G401 (cell line): Measurements from ENCODE around the gene SLC66A3. TPM values are rescaled to one million over a fixed set of nuclear protein-coding genes. Genes with fewer than 3 reads are reported as not detected.

Experiments used
- DNase-seq: peaks from one replicate; pipeline ENCODE4 v3.0.0-alpha.2; 2015; ENCODE audit warnings: low spot score
- in situ Hi-C: cut with HindIII; loops from 2 replicates; pipeline ENCODE4 v1.10.0; 2016; ENCODE audit warnings: low sequenced_read_pairs, mixed read lengths
- total RNA-seq: library from RNA; depleted of rRNA; stranded (reverse); fragments of >200 nt; shearing (Covaris generic); gene quantifications from 2 replicates; pipeline ENCODE4 v1.2.3, GENCODE V29; 2014; rRNA removed

The SLC66A3 gene
- total RNA-seq, 1 experiment from 2014 or later, result 25.2 TPM

DNA sequence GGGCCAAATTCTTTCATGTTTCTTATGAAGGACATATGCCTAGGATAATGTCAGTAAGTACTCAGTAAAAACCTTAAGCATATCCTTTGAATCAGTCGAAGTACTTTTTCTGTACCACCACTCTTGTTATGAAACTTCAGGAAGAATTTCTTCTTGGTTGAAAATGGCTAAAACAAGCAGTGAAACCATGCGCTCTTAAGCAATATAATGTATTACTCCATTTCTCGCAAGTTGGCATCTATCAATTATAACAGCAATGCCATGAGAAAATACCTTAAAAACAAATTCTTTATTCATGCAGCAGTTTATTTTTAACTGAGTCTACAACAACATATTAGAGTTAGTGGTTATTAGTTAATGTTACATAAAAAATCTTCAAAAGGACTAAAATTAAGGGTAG lies 41.0 kb downstream of the SLC66A3 start:
- in situ Hi-C loops, result no loop called here

DNA sequence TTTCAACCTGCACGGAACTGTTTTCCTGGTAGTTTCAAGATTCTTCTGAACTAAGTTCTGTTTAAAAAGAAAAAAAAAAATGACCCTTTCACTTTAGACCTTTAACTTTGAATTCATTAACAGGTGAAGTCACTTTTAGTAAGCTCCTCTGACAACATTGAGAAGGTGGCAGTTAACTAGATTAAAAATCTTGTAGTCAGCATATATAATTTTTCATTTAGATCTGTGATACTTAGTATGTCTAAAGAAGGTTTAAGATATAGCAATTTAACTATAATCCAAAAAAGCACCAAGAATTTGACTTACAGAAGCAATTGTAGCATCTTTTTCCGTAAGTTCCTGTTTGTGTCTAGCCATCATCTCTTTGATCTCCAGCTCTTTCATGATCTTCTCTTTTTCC lies 45.4 kb downstream of the SLC66A3 start:
- DNase-seq, result no peak
- in situ Hi-C loops, result no loop called here

More for the DNA sequence above, 41.0 kb downstream of the SLC66A3 start:
- no peak for DNase-seq

DNA sequence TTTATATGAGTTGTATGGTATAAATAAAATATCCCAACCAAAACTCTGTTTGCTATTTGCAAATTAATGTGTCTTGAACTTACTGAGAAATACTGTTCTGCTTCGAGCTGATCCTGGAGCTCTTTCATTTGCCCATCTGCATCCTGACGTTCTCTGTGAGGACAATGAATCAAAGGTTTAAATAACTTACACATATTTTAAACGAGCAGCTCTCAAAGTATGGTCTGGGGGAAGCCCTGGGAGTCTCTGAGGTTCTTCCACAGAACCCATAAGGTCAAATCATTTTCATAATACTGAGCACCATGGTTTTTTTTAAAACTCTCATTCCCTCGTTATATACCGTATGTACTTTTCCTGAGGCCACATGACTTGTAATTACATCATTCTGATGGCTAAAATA lies 46.7 kb downstream of the SLC66A3 start:
- in situ Hi-C loops, result no loop called here
- no peak for DNase-seq

DNA sequence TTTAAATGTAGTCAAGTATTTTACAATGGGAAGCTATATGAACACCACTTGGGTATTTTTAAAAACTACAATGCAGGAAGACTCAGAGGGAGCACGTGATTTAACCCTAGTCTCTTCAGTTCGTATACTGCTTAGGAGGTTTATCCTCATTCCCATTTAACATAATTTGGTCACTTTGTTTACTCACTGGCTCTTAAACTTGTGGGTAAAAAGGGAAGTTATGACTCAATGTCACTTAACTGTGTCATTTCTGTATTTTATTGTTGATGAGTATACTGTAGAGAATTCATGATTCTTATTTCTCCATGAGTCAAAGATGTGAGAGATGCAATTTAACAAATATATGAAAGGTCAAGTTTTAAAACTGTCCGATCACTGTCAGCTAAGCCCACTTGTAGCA lies 48.2 kb downstream of the SLC66A3 start:
- in situ Hi-C loops, result no loop called here
- DNase-seq, result no peak

DNA sequence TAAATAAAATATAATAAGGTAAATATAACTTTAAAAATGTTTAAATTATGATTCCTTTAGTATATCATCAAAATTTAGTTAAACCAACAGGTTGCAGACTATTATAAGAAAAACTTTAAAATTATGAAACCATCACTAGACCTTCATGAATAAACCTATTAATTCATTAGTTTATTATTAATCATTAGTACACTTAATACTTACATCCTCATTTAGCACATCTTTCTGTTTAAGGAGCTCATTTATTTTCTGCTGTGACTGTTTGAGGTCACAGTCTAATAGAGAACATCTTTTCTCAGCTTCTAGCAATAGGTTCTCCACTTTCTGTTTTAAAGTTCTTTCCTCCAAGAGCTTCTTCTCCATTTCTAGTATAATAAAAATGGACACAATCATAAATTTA lies 52.8 kb downstream of the SLC66A3 start:
- no peak for DNase-seq
- in situ Hi-C loops, result no loop called here

DNA sequence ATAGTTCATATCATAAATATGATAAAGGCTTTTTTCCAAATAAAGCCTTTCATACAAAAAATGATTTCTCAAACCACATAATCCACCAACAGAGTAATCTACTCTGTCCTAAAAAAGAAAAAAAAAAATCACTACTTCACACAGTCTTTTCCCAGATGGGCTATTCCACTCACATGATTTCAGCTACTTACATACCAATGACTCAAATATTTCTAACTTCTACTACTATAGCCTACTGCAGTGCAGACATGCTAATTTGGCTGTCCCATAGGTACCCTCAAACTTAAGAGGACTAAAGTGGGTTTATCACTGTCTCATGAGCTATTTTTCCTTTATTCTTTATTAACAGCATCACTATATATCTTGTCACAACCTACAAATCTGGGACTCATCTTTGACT lies 57.4 kb downstream of the SLC66A3 start:
- in situ Hi-C loops, result no loop called here
- no peak for DNase-seq

DNA sequence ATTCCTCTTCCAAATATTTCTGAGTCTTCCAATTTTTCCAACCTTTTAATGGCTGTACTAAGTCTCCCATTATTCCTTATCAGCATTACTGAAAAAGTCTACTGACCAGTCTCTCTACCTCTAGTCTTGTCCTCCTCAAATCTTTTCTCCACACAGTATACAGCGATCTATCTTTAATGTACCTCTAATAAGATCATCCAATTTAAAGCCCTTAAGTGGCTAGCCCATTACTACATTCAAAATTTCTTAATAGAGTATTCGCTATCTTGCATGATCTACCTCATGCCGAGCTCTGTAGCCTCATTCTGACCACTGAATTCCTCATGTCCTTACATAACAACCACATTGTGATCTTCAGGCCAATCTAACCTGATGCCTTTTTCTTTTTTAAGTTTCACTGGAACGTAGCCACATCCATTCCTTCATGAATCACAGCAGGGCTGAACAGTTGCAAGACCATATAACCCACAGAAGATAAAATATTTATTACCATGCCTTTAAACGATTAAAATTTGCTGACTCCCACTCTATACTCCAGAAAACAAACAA lies 57.9 kb downstream of the SLC66A3 start:
- in situ Hi-C loops, result no loop called here
- no peak for DNase-seq

DNA sequence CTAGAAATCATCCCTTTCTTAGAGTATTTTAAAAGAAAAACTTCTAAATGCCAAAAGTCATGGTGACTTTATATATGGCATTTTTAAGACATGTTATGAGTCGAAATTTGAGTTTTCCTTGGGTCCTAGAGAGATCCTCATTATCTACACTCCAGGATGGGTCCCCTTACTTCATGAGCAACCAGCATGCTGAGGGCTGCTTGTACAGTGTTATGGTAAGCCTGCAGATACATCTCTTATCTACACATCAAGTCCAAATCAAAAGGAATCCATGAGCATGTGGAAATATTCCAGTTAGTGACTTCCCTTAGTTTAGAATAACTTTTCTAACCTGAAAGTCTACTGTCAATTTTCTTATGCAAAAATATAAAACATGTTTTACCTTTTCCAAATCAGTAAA lies 58.7 kb downstream of the SLC66A3 start:
- DNase-seq, result no peak
- in situ Hi-C loops, result no loop called here

DNA sequence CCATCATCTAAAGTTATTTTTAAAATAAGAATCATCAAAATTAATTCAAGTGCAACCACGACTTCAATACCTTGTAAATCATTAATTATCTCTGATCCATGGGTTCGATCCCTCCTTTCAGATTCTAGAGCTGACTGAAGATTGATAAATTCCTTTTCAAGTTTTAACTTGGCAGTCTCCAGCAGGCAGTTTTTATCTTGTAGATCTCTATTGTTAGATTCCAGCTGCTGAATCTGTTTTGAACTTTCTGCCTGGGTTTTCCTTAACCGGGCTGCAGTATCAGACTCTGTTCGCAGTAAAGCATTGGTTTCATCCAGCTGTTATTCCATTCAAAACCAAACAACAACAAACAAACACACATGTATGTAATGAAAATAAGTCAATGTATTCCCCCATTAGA lies 59.5 kb downstream of the SLC66A3 start:
- DNase-seq, result no peak
- in situ Hi-C loops, result no loop called here

DNA sequence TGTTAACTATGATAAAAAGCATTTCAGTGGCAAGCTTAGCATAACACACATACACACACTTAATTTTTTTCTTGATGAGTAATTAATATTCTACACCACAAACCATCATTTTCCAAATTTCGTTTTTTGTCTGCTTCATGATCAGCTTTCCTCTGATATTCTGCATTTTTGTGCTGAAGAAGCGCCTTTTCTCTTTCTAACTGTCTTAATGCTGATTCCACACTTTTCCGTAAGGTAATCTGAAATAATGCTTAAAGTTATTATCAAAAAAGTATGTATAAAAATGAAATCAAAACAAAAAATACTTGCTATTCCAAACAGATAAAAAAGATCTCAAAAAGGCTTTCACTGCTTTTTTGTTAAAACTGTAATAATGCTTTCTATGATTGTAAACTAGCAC lies 60.1 kb downstream of the SLC66A3 start:
- in situ Hi-C loops, result no loop called here
- no peak for DNase-seq

DNA sequence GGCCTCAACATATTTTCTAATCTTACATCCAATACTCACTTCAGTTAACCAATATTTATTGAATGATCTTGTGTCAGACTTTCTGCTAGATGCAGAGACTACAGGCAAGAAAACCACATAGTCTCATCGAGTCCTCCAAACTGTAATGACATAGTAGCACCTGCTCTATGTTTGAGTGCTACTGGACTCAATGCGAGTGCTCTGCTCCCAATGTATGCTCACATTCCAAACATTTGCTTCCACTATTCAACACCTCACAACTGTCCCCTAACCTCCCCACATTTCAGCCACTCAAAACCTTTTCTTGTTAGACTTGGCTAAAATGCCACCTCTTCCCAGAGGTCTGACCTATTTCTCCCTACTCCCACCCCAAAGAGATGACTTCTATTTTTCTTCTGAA lies 65.2 kb downstream of the SLC66A3 start:
- in situ Hi-C loops, result no loop called here

DNA sequence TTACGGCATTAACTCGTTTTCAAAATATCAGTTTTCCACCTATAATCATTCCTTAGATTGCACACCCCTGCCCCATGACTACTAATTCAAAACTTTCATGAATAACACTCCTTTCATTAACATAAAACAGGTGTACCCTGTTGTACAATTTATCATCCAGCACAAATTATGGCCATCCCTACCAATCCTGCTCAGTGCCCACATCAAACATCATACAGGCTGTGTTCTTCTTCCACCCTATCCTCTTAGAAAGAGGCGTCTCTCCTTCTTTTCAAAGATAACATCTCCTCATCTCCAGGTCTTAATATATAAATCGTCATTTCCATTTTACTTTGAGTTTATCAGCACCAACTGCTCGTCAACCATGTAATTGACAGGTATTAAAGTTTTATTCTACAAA lies 67.6 kb downstream of the SLC66A3 start:
- in situ Hi-C loops, result no loop called here
- DNase-seq, result no peak

More for the DNA sequence above, 65.2 kb downstream of the SLC66A3 start:
- no peak for DNase-seq

DNA sequence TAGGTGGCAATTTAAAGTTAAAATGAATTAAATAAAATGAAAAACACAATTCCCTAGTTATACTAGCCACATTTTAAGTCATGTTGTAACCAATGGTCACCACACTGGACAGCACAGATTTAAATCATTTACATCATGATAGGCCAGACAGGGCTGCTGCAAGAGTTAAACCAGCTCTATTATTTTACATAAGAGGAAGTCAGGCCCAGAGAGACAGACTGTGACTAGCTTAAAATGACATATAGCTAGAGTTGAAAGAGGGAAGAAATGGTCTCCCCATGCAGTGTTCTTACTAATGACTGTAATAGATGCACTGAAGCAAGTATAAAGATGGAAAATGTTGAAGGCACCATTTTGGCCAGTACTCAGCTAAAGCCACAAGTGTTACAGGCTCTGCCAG lies 69.6 kb downstream of the SLC66A3 start:
- in situ Hi-C loops, result no loop called here
- DNase-seq, result no peak

DNA sequence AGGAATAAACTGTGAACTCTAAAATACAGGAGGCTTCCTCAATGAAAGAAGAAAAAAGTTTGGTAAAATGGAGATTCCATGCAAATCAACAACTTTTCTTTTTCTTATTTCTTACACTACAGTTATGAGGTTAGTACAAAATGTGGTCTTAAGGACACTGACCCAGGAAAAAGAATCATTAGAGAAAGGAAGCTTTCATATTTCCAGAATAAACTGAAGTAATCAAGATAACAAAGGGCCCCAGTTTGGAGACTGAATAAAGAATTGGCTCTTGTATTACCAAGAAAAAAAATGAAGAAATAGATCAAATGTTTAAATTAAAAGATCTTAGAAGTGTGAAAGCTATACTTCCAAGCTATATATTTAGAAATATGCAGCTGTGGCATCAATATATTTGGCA lies 72.3 kb downstream of the SLC66A3 start:
- in situ Hi-C loops, result no loop called here
- DNase-seq, result no peak

Other genes starting within 250 kb of the SLC66A3 start
- gene KCNF1, start 243.5 kb upstream of the SLC66A3 start, total RNA-seq, result 1.5 and 1.9 TPM in 2 replicates
- gene ROCK2, start 189.2 kb downstream of the SLC66A3 start, total RNA-seq, result 13.8 and 24.0 TPM in 2 replicates